ENCODE data around the gene SAMD11.

DNA sequence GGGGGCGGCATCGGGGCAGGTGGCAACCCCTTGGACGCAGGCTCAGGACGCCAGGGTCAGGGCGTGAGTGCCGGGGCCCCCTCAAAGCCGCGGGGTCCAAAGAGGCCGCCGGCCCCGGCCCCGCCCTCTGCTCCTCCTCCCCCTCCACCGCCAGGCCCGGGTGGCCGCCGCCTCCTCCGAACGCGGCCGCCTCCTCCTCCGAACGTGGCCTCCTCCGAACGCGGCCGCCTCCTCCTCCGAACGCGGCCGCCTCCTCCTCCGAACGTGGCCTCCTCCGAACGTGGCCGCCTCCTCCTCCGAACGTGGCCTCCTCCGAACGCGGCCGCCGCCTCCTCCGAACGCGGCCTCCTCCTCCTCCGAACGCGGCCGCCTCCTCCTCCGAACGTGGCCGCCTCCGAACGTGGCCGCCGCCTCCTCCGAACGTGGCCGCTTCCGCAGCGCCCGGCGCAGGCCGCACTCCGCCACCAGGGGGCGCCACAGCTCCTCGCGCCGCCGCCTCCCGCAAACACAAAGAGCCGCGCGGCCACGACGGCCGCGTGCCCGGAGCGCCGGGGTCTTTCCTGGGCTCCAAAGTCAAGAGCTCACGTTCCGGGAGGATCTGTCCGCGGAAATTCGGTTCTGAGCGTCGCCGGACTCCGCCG lies 19.3 kb upstream of the SAMD11 start:
- TF ChIP-seq, protein P1, sequence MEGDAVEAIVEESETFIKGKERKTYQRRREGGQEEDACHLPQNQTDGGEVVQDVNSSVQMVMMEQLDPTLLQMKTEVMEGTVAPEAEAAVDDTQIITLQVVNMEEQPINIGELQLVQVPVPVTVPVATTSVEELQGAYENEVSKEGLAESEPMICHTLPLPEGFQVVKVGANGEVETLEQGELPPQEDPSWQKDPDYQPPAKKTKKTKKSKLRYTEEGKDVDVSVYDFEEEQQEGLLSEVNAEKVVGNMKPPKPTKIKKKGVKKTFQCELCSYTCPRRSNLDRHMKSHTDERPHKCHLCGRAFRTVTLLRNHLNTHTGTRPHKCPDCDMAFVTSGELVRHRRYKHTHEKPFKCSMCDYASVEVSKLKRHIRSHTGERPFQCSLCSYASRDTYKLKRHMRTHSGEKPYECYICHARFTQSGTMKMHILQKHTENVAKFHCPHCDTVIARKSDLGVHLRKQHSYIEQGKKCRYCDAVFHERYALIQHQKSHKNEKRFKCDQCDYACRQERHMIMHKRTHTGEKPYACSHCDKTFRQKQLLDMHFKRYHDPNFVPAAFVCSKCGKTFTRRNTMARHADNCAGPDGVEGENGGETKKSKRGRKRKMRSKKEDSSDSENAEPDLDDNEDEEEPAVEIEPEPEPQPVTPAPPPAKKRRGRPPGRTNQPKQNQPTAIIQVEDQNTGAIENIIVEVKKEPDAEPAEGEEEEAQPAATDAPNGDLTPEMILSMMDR (IDR thresholded peaks at IDR 0.05): peak; percentile 72
- TF ChIP-seq EP300 (IDR thresholded peaks at IDR 0.05): no peak
- TF ChIP-seq, protein P2, sequence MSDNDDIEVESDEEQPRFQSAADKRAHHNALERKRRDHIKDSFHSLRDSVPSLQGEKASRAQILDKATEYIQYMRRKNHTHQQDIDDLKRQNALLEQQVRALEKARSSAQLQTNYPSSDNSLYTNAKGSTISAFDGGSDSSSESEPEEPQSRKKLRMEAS (IDR thresholded peaks at IDR 0.05): peak; percentile 93
- TF ChIP-seq POLR2A (IDR thresholded peaks at IDR 0.05; ENCODE audit: low read length): peak; percentile 32
- TF ChIP-seq JUN (IDR thresholded peaks at IDR 0.05): peak in 1 of 2 experiments; percentile 51; a peak in 1 of 5 replicates
- TF ChIP-seq RAD21 (conservative IDR thresholded peaks at IDR 0.05 in 1 of 2, IDR thresholded peaks at IDR 0.05 in 1 of 2): peak; percentile 64 to 86
